NCI-H1092 (cell line): Measurements from ENCODE around the gene PDHB.
"Not testable (repeated sequence)": the region's sequence is repeated elsewhere in the genome, so short reads cannot be mapped to it uniquely, and the experiment has no call there.

Experiments
- DNase-seq: peaks from one replicate; lab custom pipeline; 2025; lab: John Stamatoyannopoulos, UW

The PDHB gene

DNA sequence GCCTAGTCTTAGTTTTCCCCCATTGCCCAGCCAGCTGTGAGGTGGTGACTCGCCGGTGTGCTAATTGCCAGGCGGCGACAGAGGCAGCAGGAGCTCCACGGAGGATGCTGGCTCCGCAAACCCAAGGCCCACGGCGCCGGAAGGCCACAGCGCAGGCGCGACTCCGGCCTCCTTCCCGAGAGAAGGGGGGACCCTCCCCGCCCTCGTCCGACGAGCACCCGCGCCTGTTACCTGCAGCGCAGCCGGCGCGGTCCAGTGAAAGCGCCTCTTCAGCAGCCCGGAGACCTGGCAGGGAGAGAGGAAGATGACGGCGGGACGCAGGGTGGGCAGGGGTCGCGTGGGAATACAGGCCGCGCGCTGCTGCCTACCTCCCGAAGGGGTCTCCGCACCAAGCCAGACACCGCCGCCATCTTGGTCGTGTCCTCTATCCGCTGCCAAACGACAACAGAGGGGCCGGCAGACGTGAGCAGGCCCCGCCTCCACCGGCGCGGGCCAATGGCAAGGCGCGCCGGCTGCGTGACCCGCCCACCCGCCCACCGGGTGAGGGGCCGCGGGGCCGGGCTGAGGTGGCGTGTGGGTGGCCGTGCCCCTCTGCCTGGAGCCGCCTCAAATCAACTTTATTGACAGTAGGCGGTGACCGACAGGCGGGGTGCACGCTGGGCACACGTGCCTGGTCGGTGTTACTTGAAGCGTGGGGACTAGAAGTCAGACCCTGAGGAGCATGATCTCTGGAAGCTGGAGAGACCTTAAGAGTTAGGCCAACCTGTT is at the start of gene PDHB:
PDHB (minus strand) TSS at position 433 of the 768 bp plus-strand sequence; CDS start at position 410, 23 bp downstream.
- peak; percentile 84 for DNase-seq

DNA sequence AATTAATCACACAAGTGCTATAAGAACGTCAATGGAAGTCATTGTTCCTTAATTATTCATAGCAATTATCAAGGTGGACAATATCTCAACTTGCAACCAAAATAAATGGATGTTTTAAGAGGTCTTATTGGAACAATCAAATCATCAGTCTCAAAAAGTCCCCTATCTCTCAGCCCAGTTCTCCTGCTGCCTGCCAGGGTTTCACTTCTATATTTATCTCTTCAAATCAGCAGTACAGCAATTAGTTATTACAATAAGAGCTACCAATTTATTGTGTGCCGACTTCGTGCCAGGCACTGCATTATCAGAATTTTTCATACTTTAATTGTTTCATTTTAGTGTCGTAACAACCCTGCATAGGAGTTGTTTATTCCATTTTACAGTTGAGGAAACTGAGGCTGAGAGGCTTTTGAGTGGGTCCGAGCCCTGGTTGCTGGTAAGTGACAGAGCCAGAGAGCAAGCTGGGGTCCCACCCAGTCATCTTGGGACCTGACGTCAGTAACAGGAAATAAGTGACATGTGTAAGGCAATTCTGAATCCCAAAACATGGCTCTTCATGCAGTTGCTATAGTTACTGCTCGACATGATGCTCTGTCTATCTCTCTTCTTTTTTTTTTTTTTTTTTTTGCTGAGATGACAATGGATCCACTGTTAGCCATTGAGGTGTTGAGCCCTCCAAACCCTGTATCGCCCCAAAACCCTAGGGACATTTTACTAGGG is 49.4 kb upstream of the PDHB start:
- DNase-seq = no peak

DNA sequence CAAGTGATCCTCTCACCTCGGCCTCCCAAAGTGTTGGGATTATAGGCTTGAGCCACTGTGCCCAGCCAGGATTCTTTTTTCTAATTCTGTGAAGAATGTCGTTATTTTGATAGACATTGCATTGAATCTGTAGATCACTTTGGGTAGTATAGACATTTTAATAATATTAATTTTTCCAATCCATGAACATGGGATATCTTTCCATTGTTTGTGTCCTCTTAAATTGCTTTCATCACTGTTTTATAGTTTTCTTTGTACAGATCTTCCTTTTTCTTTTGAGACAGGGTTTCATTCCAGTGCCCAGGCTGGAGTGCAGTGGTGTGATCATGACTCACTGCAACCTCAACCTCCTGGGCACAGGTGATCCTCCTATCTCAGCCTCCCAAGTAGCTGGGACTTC is 46.7 kb upstream of the PDHB start:
- no peak for DNase-seq

DNA sequence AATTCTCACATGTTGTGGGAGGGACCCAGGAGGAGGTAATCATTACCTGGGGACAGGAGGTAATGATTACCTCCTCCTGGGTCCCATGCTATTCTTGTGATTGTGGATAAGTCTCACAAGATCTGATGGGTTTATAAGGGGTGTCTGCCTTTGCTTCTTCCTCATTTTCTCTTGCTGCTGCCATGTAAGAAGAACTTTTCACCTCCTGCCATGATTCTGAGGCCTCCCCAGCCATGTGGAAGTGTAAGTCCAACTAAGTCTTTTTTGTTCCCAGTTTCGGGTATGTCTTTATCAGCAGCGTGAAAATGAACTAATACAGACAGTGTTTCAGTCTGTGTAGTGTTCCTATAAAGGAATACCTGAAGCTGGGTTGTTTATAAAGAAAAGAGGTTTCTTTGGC is 45.1 kb upstream of the PDHB start:
- no peak for DNase-seq

DNA sequence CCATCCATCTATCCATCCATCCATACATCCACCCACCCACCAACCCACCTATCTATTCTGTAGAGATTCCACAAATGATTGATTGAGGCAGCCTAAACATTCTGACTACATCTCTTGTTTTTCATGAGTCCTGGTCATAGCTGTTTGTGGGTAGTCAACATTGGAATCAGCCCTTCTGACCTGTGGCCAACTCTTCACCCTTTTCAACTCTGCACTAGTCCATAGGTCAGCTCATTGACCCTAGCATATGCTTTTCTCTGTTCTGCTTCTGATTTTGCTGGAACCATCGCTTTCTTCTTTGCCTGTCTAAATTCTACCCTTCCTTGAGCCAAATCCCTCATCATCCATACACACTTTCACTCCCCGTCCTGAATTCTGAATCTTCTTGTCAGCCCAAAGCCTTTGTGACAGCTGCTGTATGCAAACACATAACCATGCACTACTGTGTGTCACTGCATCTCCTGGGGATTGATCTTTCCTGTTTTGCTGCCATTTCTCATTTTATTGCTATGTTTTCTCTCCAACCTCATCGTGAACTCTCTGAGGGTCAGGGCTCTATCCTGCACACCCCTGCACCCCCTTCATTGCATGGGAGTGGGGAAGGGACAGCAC is 41.4 kb upstream of the PDHB start:
- no peak for DNase-seq

DNA sequence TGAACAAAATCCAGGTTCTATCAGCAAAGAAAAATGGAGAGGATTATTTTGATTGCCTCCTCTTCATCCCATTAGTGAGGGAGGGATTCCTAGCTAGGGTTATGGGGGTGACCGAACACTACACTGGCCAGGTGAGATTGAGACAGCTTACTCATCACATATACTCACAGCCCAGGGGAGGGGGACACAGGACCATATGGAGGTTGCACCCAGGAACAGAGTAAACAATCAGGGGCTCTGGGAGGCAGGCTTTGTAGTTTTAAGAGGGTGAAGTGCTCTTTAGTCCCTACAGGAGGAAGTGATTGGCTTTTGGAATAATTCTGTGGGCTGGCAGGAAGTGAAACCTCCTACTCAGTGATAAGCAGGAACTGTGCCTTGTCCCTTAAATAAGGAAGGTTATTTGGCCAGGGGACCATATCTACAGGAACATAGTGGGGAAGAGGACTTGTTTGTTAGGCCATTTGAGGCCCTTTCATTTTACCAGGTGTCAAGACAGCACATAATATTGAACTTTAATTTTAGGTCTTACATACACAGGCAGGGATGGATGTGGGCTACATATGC is 40.8 kb upstream of the PDHB start:
- no peak for DNase-seq

DNA sequence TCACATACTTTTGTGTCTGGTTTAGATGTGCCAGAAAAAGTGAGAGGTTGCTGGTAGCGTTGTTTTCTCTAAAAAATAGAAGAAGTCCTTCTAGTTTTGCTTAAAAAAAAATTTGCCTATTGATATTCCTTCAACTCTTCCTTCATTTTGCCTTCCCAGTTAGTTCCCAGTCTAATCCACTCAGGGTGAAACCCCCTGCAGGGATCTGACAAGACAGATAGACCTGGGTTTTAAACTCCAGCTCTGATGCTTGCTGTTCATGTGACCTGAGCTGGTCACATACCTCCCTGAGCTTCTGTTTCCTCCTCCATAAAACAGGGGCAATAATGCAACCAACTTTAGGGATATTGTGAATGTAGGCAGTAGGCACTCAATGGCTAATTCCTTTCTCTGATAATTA is 39.6 kb upstream of the PDHB start:
- DNase-seq = no peak

DNA sequence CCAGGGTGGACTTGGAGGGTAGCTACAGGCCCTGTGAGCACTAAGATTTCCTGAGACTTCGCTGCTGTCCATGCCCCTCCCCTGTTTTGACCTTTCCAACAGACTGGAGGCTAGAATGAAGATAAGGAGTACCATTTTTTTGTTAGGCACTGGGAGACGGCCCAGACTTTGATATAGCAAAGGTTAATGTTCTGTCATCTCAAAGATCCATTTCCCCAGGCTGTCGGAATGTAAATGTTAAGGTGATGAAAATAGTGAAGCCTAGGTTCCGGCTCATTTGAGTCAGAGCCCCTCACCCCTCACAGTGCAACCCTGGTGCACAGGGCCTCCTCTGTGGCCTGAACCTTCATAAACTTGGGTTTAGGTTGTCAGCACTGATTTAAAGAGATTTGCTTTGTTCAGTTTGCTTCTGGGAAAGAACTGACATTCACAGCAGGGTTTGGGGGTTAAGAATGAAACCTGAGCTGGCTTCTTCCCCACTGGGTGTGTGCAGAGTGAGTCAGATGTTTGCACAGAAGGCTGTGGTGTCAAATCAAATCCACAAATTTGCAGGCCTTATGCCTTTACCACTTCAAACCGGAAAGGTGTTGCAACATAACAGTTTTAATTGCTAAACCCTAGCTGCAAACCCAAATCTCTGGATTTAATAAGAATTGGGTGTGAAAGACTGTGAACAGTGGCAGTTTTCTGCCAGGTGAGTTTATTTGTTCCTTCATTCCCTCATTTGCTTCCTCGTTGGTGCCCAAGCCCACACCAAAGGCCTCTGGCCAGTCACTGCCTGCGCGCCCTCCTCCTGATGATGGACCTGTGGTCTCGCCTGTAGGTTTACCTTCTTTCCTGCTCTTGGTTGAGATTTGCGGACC is 37.6 kb upstream of the PDHB start:
- DNase-seq = peak; percentile 69

DNA sequence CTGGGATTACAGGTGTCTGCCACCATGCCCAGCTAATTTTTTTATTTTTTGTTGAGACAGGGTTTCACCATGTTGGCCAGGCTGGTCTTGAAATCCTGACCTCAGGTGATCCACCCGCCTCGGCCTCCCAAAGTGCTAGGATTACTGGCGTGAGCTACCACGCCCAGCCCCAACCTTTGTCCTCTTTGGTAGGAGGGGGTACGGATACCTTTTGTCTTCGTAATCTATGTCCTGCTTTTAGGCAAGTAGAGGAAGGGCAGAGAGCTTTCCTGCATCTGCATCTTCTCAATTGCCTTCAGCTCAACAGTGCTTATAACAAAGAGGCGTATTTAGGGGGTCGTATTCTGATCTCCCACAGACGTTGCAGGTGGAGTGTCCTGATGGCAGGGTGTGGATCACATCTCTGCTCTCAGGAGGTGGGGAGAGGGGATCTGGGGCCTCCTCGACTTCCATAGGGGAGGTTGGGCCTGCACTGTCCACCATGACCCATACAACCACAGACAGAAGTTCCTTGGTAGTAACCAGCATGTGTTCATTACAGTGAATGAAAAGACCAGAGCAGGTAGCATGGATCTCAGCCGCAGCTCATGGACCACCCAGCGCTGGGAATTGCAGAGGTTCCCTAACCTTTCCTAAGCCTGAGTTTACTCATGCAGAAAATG is 36.9 kb upstream of the PDHB start:
- no peak for DNase-seq

DNA sequence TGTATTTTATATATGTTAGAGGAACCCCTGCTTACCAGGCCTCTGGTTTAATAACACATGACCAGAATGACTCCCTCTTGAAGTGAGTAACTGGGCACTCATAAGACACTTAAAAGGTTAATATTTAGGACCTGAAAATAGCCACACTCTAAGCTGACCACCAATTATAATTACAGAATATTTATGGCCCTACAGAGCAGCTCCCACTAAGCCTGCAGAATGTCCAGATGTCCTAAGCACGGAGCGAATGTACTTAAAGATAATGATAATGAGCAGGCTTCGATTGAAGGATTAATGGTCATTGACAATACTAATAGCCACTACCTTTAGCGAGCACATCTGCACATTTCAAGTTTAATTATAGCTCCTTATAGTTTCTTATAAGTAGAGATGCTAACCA is 35.5 kb upstream of the PDHB start:
- no peak for DNase-seq

DNA sequence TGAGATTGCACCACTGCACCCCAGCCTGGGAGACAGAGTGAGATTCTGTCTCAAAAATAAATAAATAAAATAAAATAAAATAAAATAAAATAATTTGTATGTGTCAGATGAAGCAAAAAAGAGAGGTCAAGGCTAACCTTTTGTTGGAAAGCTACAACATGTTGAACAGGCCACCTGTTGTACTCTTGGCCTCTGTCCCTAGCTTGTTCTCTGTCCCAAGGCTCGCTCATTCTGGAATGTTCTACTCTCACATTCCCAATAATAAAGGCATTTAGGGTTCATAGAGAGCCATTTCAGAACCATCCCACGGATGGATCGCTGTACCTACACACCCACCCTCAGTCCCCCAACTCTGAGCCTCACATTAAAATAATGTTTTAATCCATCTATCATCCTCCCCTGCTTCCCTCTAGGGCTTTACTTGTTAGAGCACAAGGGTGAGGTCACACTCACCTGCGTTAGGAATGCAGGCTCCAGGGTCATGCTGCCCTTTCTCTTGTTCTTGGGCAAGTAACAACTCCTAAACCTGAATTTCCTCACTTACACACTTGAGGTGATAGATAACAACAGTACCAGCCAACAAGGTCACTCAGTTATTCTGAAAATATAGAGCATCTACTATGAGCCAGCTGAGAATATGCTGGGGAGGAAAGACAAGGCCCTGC is 33.4 kb upstream of the PDHB start:
- no peak for DNase-seq

DNA sequence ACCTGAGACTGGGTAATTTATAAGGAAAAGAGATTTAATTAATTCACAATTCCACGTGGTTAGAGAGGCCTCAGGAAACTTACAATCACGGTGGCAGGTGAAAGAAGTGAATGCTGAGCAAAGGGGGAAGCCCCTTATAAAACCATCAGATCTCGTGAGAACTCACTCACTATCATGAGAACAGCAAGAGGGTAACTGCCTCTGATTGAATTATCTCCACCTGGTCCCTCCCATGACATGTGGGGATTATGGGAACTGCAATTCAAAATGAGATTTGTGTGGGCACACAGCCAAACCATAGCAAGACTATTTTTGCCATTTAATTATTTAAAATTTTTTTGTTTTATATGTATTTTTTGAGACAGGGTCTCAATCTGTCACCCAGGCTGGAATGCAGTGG is 31.2 kb upstream of the PDHB start:
- no peak for DNase-seq

DNA sequence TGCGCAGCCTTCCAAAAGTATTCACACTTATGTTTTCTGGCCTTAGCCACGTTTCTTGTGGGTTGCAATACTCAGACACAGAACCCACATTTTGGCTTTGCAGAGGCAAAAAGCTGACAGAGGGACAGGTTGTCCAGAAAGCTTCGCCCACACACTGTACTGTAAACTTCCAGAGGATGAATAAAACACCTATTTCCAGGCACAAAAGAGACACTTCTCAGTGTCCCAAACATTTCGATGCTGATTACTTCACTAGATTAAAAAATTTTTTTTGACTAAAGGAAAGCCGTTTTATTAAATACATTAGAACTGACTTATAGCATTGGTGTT is 30.3 kb upstream of the PDHB start:
- no peak for DNase-seq

DNA sequence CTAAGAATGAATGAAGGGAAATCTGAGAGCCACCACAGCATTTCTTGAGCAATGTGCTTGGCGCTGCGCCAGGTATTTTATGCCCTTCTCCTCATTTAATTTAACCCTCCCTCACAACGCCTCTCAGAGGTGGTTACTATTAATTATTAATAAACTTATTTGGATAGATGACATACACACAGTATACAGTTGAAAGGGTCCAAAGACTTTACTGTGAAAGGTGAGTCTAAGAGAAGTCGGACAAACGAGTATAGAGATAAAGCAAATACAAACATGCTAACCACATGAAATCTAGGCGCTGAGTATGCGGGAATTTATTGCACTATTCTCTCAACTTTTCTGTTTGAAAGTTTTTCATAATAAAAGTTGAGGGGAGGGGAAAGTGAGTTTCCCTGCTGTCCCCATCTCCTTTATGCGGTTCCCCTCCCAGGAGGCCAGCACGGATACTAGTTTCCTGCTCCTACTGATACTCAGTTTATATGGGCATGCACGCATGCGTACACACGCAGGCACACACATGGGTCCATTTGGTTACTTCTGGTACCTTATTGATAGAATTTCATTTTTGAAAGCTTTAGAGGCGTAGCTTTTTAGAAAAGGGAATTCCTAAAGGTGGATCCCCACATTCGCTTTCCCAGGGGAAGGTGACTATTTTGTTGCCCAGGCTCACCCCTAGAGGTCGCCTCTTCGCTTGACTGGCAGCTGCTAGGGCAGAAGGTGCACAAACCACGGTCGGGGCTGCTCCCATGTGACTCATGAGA is 29.7 kb upstream of the PDHB start:
- DNase-seq = peak; percentile 9

DNA sequence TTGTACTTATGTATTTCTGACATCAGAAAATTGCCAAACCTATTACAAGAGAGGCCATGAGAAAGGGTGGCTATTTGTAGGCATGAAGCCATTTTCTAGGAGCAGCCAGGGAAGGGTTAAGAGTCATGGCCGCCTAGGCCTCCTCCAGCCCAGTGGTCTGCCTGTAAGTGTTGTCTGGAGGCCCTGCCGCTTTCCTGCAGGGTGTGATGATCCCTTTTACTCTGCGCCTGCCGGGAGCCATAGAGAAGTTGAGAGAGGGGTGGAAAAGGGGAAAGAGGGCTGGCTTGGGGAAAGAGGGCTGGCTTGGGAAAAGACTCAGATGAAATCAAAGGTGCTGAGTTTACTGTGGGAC is 29.2 kb upstream of the PDHB start:
- no peak for DNase-seq

DNA sequence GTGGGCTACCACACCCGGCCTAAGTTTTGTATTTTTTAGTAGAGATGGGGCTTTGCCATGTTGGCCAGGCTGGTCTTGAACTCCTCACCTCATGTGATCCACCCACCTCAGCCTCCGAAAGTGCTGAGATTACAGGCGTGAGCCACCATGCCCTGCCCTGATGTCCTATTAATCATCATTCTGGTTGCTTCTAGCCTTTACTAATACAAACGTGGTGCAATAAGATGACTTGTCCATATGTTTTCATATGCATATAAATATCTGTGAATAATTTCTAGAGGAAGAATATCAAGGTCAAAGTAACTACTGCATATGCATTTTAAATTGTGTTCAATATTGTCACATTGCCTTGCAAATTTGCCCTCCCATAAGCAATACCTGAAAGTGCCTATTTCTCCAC is 25.5 kb upstream of the PDHB start:
- DNase-seq = no peak

DNA sequence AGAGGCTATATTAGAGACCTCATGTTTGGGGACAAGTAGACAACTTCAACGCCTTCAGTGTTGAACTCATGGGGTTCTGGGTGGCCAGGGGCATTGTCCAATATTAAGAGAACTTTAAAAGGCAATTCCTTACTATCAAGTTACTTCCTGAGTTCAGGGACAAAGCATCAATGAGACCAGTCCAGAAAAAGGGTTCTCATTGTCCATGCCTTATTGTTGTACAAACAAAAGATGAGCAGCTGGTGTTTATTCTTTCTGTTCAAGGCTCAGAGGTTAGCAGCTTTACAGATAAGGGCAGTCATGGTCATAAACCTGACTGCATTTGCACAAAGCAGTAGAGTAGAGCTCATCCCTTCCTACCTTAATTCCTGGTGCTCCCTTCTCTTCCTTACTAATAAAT is 18.5 kb upstream of the PDHB start:
- DNase-seq = peak; percentile 20

DNA sequence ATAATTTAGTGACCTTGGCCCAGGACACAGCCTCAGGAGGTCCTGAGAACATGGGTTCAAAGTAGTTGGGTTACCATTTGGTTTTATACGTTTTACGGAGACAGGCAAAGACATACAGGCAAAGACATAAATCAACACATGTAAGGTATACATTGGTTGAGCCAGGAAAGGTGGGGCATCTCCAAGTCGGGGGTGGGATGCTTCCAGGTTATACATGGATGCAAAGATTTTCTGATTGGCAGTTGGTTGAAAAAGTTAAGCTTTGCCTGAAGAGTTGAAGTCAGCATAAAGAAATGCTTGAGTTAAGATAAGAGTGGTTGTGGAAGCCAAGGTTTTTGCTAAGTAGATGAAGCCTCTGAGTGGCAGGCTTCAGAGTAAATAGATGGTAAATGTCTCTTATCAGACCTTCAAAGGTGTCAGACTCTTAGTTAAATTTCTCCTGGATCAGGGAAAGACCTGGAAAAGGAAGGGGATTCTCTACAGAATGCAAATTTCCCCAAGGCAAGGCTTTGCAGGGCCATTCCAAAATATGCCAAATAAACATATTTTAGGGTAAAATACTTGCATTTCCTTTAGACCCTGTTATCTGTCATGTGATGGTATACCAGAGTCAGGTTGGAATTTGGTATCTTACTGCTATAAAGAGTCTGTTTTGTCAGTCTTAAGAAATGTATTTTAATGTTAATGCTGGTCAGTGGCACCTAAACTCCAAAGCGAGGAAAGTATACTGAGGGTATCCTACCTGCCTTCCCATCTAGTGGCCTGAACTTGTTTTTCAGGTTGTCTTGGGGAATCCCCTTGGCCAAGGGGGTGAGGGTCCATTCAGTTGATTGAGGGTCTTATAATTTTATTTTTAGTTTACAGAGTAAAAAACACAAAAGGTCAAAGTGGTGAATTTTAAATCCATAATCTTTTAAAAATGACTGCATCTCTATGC is 8.2 kb upstream of the PDHB start:
- DNase-seq = no peak

DNA sequence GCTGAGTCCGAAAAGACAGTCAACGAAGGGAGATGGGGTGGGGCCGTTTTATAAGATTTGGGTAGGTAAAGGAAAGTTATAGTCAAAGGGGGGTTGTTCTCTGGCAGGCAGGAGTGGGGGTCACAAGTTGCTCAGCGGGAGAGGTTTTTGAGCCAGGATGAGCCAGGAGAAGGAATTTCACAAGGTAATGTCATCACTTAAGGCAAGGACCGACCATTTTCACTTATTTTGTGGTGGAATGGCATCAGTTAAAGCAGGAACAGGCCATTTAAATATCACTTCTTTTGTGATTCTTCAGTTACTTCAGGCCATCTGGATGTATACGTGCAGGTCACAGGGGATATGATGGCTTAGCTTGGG is 7.3 kb upstream of the PDHB start:
- DNase-seq = not testable (repeated sequence)
